Measurements from ENCODE around the gene SH3BP2. TPM values are rescaled to one million over a fixed set of nuclear protein-coding genes. Genes with fewer than 3 reads are reported as not detected.

The SH3BP2 gene
- polyA plus RNA-seq, 3 donors = 19.1 to 478 (median 26.9) TPM

DNA sequence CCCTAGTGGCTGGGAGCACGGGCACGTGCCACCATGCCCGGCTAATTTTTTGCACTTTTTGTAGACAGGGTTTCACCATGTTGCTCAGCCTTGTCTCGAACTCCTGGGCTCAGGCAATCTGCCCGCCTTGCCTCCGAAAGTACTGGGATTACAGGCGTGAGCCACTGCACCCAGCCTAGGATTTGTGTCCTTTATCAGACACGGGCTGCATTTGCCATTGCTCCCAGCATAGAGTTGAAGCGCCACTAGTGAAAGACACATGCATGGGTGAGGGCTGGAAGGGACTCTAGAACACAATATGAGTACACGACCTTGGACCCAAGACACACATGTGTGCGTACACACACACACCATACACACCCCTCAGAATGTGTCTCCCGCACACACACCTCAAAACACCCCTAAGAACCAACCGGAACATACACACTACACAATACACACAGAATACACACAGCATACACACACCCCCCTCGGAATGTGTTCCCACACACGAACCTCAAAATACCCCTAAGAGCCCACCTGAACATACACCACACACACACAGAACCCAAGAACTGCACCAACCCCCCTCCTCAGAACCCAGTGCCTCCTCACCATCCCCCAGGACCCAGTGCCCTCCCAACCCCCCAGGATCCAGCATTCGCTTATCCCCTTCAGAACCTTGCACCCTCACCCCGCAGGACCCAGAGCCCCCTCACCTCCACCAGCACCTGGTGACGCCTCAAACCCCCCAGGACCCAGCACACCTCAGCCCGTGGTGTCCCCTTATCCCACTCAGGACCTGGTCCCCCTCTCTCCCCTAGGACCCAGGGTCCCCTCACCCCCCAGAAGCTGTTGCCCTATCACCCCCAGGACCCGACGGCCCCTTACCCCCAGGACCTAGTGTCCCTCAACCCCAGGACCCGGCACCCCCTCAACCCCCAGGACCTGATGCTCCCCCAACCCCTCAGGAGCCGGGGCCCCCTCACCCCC lies 37.8 kb upstream of the SH3BP2 start:
- TF ChIP-seq, protein P1, sequence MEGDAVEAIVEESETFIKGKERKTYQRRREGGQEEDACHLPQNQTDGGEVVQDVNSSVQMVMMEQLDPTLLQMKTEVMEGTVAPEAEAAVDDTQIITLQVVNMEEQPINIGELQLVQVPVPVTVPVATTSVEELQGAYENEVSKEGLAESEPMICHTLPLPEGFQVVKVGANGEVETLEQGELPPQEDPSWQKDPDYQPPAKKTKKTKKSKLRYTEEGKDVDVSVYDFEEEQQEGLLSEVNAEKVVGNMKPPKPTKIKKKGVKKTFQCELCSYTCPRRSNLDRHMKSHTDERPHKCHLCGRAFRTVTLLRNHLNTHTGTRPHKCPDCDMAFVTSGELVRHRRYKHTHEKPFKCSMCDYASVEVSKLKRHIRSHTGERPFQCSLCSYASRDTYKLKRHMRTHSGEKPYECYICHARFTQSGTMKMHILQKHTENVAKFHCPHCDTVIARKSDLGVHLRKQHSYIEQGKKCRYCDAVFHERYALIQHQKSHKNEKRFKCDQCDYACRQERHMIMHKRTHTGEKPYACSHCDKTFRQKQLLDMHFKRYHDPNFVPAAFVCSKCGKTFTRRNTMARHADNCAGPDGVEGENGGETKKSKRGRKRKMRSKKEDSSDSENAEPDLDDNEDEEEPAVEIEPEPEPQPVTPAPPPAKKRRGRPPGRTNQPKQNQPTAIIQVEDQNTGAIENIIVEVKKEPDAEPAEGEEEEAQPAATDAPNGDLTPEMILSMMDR (IDR thresholded peaks at IDR 0.05) = no peak
- no peaks in the 10 kb centered on the region for H3K9me3 ChIP-seq (replicated peaks in 1 of 2; ENCODE audit: control insufficient read depth in 1 of 2, insufficient read depth in 1 of 2, low read length in 2 of 2)
- peak overlapping the region; percentile 92 for H3K4me2 ChIP-seq (replicated peaks; ENCODE audit: extremely low read depth, low read length, poor library complexity, severe bottlenecking)
- H3K4me1 ChIP-seq (ENCODE audit: control insufficient read depth in 1 of 2, insufficient read depth in 2 of 2, low read length in 2 of 2) = peaks cover 15 to 19% of the 10 kb centered on the region in 2 donors
- no peak for DNase-seq
- H3K79me2 ChIP-seq (ENCODE audit: insufficient read depth, low read length) = peaks cover 55% of the 10 kb centered on the region
- intact Hi-C loops (cut with micrococcal nuclease) = loop anchor here (5.0 kb wide), 4 partner anchors 42 to 513 kb away; partner anchors contain the start of genes HAUS3 (in 1 of the 2) and POLN (in 1 of the 2)
- WGBS (ENCODE audit: insufficient coverage) = 81% methylated on average over 19 of the region's 23 CpGs
- H2AFZ ChIP-seq (ENCODE audit: insufficient read depth, low read depth, low read length, poor library complexity, severe bottlenecking) = peak overlapping the region; percentile 83
- Mint-ChIP-seq H3K36me3 (peaks cover 9 to 25% of the 10 kb centered on the region in 2 donors), H3K4me3 (peak overlapping the region; percentile 72 to 82), H3K27ac (peak overlapping the region in 5 of 7 donors; percentile 40 to 88 (median 66)), H3K27me3 (ENCODE audit: low read depth in 3 of 3) (peaks cover 0 to 4% (median 1%) of the 10 kb centered on the region in 3 donors), H3K9me3 (no peaks in the 10 kb centered on the region), H3K4me1 (peaks cover 32% of the 10 kb centered on the region)
- H3K4me3 ChIP-seq (replicated peaks in 1 of 3; ENCODE audit: low read depth in 2 of 3, low read length in 3 of 3) = peak overlapping the region; percentile 67 to 92 (median 83)
- H3K27me3 ChIP-seq (ENCODE audit: control insufficient read depth in 2 of 2, insufficient read depth in 2 of 2, low read length in 2 of 2) = no peaks in the 10 kb centered on the region
- peaks cover 7 to 21% of the 10 kb centered on the region in 2 donors for H3K36me3 ChIP-seq (replicated peaks in 1 of 2; ENCODE audit: control insufficient read depth in 1 of 2, insufficient read depth in 2 of 2, low read length in 2 of 2)
- H3K9ac ChIP-seq (ENCODE audit: insufficient read depth, low read length, poor library complexity, severe bottlenecking) = peak overlapping the region; percentile 87
- H4K20me1 ChIP-seq (ENCODE audit: insufficient read depth, low read length) = peaks cover 50% of the 10 kb centered on the region
- peak overlapping the region in 1 of 2 donors; percentile 80 for H3K27ac ChIP-seq (ENCODE audit: low read depth in 1 of 2, low read length in 2 of 2)
